ENCODE results near the gene ABCB9.

The ABCB9 gene

GRCh38 chr12:122974892-122975789, 8.9 kb upstream of the ABCB9 start, which contains the start of gene OGFOD2:
Gene OGFOD2 (plus strand): TSS chr12:122975244. CDS start chr12:122975252, 8 bp downstream.
- intact Hi-C loops (cut with DNase I): no loop called here
- peak; percentile 87 to 97 (median 94) for DNase-seq

GRCh38 chr12:122974274-122974891, 8.1 kb upstream of the ABCB9 start:
- intact Hi-C loops (cut with DNase I): no loop called here
- peak; percentile 97 to 100 (median 99) for DNase-seq

- intact Hi-C loops (cut with DNase I): no loop called here
- peak in 6 of 42 donors; percentile 40 to 63 (median 47) for DNase-seq
Observed at GRCh38 chr12:122969676-122970075, 3.4 kb upstream of the ABCB9 start.

- DNase-seq: no peak
- intact Hi-C loops (cut with DNase I): no loop called here
Observed at GRCh38 chr12:122968104-122968503, 1.8 kb upstream of the ABCB9 start.

- no peak for DNase-seq
- intact Hi-C loops (cut with DNase I): no loop called here
Observed at GRCh38 chr12:122966743-122967550, 684 bp upstream of the ABCB9 start.

- peak in 35 of 42 donors; percentile 31 to 90 (median 67) for DNase-seq
- intact Hi-C loops (cut with DNase I): no loop called here
Observed at GRCh38 chr12:122965321-122965751, 927 bp downstream of the ABCB9 start.

- intact Hi-C loops (cut with DNase I): no loop called here
- DNase-seq: no peak
Observed at GRCh38 chr12:122964439-122965257, 1.6 kb downstream of the ABCB9 start.

- intact Hi-C loops (cut with DNase I): no loop called here
- DNase-seq: peak in 38 of 42 donors; percentile 33 to 87 (median 64)
Observed at GRCh38 chr12:122963941-122964265, 2.4 kb downstream of the ABCB9 start.

- intact Hi-C loops (cut with DNase I): no loop called here
- no peak for DNase-seq
Observed at GRCh38 chr12:122961531-122962329, 4.5 kb downstream of the ABCB9 start.

GRCh38 chr12:122960193-122960569, 6.1 kb downstream of the ABCB9 start:
- DNase-seq: no peak
- intact Hi-C loops (cut with DNase I): no loop called here

- intact Hi-C loops (cut with DNase I): no loop called here
- DNase-seq: no peak
Observed at GRCh38 chr12:122959566-122960192, 6.6 kb downstream of the ABCB9 start.

GRCh38 chr12:122958198-122958888, 7.9 kb downstream of the ABCB9 start:
- DNase-seq: no peak
- intact Hi-C loops (cut with DNase I): no loop called here

GRCh38 chr12:122956035-122956434, 10.2 kb downstream of the ABCB9 start:
- intact Hi-C loops (cut with DNase I): no loop called here

GRCh38 chr12:122955156-122955555, 11.1 kb downstream of the ABCB9 start:
- intact Hi-C loops (cut with DNase I): no loop called here
- no peak for DNase-seq

More at GRCh38 chr12:122956035-122956434, 10.2 kb downstream of the ABCB9 start:
- no peak for DNase-seq

- peak; percentile 66 to 93 (median 83) for DNase-seq
- intact Hi-C loops (cut with DNase I): loop anchor here (5.0 kb wide), 2 partner anchors 90 to 160 kb away; no protein-coding TSS in a partner anchor
Observed at GRCh38 chr12:122951979-122952892, 14.0 kb downstream of the ABCB9 start.

- DNase-seq: no peak
- intact Hi-C loops (cut with DNase I): loop anchor here (5.0 kb wide), 2 partner anchors 89 to 159 kb away; no protein-coding TSS in a partner anchor
Observed at GRCh38 chr12:122951406-122951805, 14.9 kb downstream of the ABCB9 start.

Data from head of caudate nucleus (tissue), 42 donors.